Stimulated activated CD8-positive, alpha-beta memory T cell treated with anti-CD3 and anti-CD28 coated beads, Interleukin-7, amount 100 ng/mL, for 4 hours (primary cell): Measurements from ENCODE around the gene TCF7L2.

ENCODE experiments used
- DNase-seq, 2 donors: peaks; one replicate each; pipeline ENCODE4 v3.0.0-alpha.2; 2020; ENCODE audit warnings: low read depth in 2 of 2

The TCF7L2 gene

GRCh38 chr10:113119801-113120200 lies 169.8 kb downstream of the TCF7L2 start:
- no peak for DNase-seq

- no peak for DNase-seq
These were observed 171.1 kb downstream of the TCF7L2 start for GRCh38 chr10:113121153-113121552.

- DNase-seq = no peak
These were observed 172.9 kb downstream of the TCF7L2 start for GRCh38 chr10:113122947-113123346.

GRCh38 chr10:113124724-113125123 lies 174.7 kb downstream of the TCF7L2 start:
- DNase-seq = no peak

GRCh38 chr10:113125612-113126011 lies 175.6 kb downstream of the TCF7L2 start:
- no peak for DNase-seq

- peak in 1 of 2 donors; percentile 19 for DNase-seq
These were observed 176.5 kb downstream of the TCF7L2 start for GRCh38 chr10:113126229-113127201.

- DNase-seq = no peak
These were observed 177.3 kb downstream of the TCF7L2 start for GRCh38 chr10:113127261-113127900.

- no peak for DNase-seq
These were observed 177.8 kb downstream of the TCF7L2 start for GRCh38 chr10:113127901-113128283.

- DNase-seq = no peak
These were observed 178.5 kb downstream of the TCF7L2 start for GRCh38 chr10:113128450-113129070.

- no peak for DNase-seq
These were observed 179.1 kb downstream of the TCF7L2 start for GRCh38 chr10:113129117-113129516.

GRCh38 chr10:113130014-113130641 lies 180.1 kb downstream of the TCF7L2 start:
- no peak for DNase-seq

- DNase-seq = no peak
These were observed 181.7 kb downstream of the TCF7L2 start for GRCh38 chr10:113131613-113132261.

- no peak for DNase-seq
These were observed 182.6 kb downstream of the TCF7L2 start for GRCh38 chr10:113132591-113133121.

- DNase-seq = no peak
These were observed 183.6 kb downstream of the TCF7L2 start for GRCh38 chr10:113133497-113134115.

- no peak for DNase-seq
These were observed 185.0 kb downstream of the TCF7L2 start for GRCh38 chr10:113135025-113135424.

- no peak for DNase-seq
These were observed 188.1 kb downstream of the TCF7L2 start for GRCh38 chr10:113137941-113138685.

GRCh38 chr10:113138937-113139585 lies 189.0 kb downstream of the TCF7L2 start:
- no peak for DNase-seq

- no peak for DNase-seq
These were observed 189.7 kb downstream of the TCF7L2 start for GRCh38 chr10:113139699-113140098.
